ENCODE measurements around the gene CAPS2. TPM values are rescaled to one million over a fixed set of nuclear protein-coding genes. Genes with fewer than 3 reads are reported as not detected.

Gene CAPS2
- total RNA-seq, 1 experiment from 2014 or later = 3.7 TPM

- no peak for TF ChIP-seq CTCF (IDR thresholded peaks at IDR 0.05; ENCODE audit: unreplicated experiment)
- no peak for DNase-seq (ENCODE audit: unreplicated experiment)
- ChIA-PET CTCF (no interaction called here), POLR2A (no interaction called here)
- Mint-ChIP-seq H3K4me1 (ENCODE audit: insufficient read depth, unreplicated experiment) (peaks cover 5% of the 10 kb centered on the region), H3K27ac (ENCODE audit: low read depth, unreplicated experiment) (no peak overlapping the region), H3K36me3 (ENCODE audit: insufficient read depth, unreplicated experiment) (no peaks in the 10 kb centered on the region), H3K9me3 (ENCODE audit: unreplicated experiment) (peaks cover 16% of the 10 kb centered on the region), H3K4me3 (ENCODE audit: unreplicated experiment) (no peak overlapping the region), H3K27me3 (ENCODE audit: insufficient read depth, unreplicated experiment) (no peaks in the 10 kb centered on the region)
- intact Hi-C loops (cut with micrococcal nuclease) = no loop called here
- no TSS peak for BruUV-seq (replicated peaks)
Measured at GRCh38 chr12:75269209-75269608, 60.9 kb downstream of the CAPS2 start.

DNA sequence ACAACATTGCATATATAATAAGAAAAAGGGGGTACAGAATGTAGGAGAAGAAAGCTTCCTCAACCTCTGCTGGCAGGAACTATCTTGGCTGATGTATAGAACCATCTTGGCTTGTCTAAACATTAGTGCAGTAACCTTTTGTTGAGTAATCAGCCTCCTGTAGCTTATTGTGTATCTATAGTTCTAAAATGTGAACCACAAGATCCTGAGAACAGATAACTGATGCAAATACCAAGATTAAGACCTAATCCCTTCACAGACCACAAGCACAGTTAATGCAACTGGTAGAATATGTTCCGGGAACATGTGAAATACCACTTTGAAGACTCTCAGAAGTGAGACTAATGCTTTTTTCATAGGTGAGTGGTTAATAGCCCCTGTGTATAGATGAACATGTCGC, 69.8 kb downstream of the CAPS2 start:
- no peak for TF ChIP-seq CTCF (IDR thresholded peaks at IDR 0.05; ENCODE audit: unreplicated experiment)
- no peaks in the 10 kb centered on the region for H3K27me3 Mint-ChIP-seq (ENCODE audit: insufficient read depth, unreplicated experiment)
- DNase-seq (ENCODE audit: unreplicated experiment) = peak; percentile 43
- H3K27ac Mint-ChIP-seq (ENCODE audit: low read depth, unreplicated experiment) = no peak overlapping the region
- H3K4me1 Mint-ChIP-seq (ENCODE audit: insufficient read depth, unreplicated experiment) = peaks cover 22% of the 10 kb centered on the region
- H3K4me3 Mint-ChIP-seq (ENCODE audit: unreplicated experiment) = no peak overlapping the region
- ChIA-PET CTCF (interaction anchor here (0.6 kb wide), 1 partner anchor 41 kb away, joined by 3 read pairs; no protein-coding TSS in a partner anchor), POLR2A (interaction anchor here (0.9 kb wide), 1 partner anchor 69 kb away, joined by 3 read pairs; no protein-coding TSS in a partner anchor)
- H3K9me3 Mint-ChIP-seq (ENCODE audit: unreplicated experiment) = peaks cover 9% of the 10 kb centered on the region
- intact Hi-C loops (cut with micrococcal nuclease) = no loop called here
- BruUV-seq (replicated peaks) = no TSS peak
- no peaks in the 10 kb centered on the region for H3K36me3 Mint-ChIP-seq (ENCODE audit: insufficient read depth, unreplicated experiment)

DNA sequence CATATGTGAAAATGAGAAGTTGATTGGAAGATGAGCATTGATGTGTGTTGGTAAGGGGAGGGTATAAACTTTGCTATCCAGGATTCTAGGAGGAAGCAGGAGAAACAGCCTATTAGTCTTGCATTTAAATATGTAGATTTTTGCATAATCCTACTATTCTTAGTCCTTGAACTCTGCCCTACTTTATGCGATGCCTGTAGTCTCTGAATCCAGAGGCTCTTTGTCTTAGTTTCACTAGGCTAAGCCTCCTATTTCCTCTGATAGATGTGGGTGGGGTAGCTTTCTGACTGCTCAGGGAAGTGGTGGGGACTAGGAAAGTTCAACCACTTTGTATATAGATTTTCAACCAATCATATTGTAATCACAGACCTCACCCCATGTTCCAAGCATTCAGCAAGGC, 71.0 kb downstream of the CAPS2 start:
- intact Hi-C loops (cut with micrococcal nuclease) = no loop called here
- POLR2A ChIA-PET = interaction anchor here (0.6 kb wide), 1 partner anchor 8 kb away, joined by 3 read pairs; no protein-coding TSS in a partner anchor
- H3K4me1 Mint-ChIP-seq (ENCODE audit: insufficient read depth, unreplicated experiment) = peaks cover 17% of the 10 kb centered on the region
- no peak overlapping the region for H3K4me3 Mint-ChIP-seq (ENCODE audit: unreplicated experiment)
- no peak for TF ChIP-seq CTCF (IDR thresholded peaks at IDR 0.05; ENCODE audit: unreplicated experiment)
- BruUV-seq (replicated peaks) = no TSS peak
- no peak overlapping the region for H3K27ac Mint-ChIP-seq (ENCODE audit: low read depth, unreplicated experiment)
- H3K9me3 Mint-ChIP-seq (ENCODE audit: unreplicated experiment) = no peaks in the 10 kb centered on the region
- H3K36me3 Mint-ChIP-seq (ENCODE audit: insufficient read depth, unreplicated experiment) = no peaks in the 10 kb centered on the region
- no peak for DNase-seq (ENCODE audit: unreplicated experiment)
- H3K27me3 Mint-ChIP-seq (ENCODE audit: insufficient read depth, unreplicated experiment) = no peaks in the 10 kb centered on the region
- CTCF ChIA-PET = interaction anchor here (1.8 kb wide), 1 partner anchor 29 kb away, joined by 6 read pairs; no protein-coding TSS in a partner anchor

- no peak for TF ChIP-seq CTCF (IDR thresholded peaks at IDR 0.05; ENCODE audit: unreplicated experiment)
- intact Hi-C loops (cut with micrococcal nuclease) = no loop called here
- H3K27ac Mint-ChIP-seq (ENCODE audit: low read depth, unreplicated experiment) = no peak overlapping the region
- H3K36me3 Mint-ChIP-seq (ENCODE audit: insufficient read depth, unreplicated experiment) = no peaks in the 10 kb centered on the region
- H3K4me3 Mint-ChIP-seq (ENCODE audit: unreplicated experiment) = no peak overlapping the region
- CTCF ChIA-PET = interaction anchor here (1.8 kb wide), 1 partner anchor 30 kb away, joined by 6 read pairs; no protein-coding TSS in a partner anchor
- no peaks in the 10 kb centered on the region for H3K9me3 Mint-ChIP-seq (ENCODE audit: unreplicated experiment)
- peaks cover 16% of the 10 kb centered on the region for H3K4me1 Mint-ChIP-seq (ENCODE audit: insufficient read depth, unreplicated experiment)
- POLR2A ChIA-PET = interaction anchor here (0.8 to 1.1 kb wide), 2 partner anchors 76 to 466 kb away, joined by 3 to 4 read pairs; no protein-coding TSS in a partner anchor
- H3K27me3 Mint-ChIP-seq (ENCODE audit: insufficient read depth, unreplicated experiment) = no peaks in the 10 kb centered on the region
- BruUV-seq (replicated peaks) = no TSS peak
- DNase-seq (ENCODE audit: unreplicated experiment) = no peak
Measured at GRCh38 chr12:75257510-75257909, 72.6 kb downstream of the CAPS2 start.

Measured in MCF 10A (cell line).